ENCODE measurements around the gene TBX1. TPM values are rescaled to one million over a fixed set of nuclear protein-coding genes. Genes with fewer than 3 reads are reported as not detected.

The TBX1 gene
- total RNA-seq, 4 donors from 2014 or later: 1.4 to 2.5 (median 1.8) TPM

- H3K27ac ChIP-seq (replicated peaks in 1 of 4): no peak overlapping the region
- H3K4me3 ChIP-seq: peak overlapping the region; percentile 40 to 49 (median 46)
- no peaks in the 10 kb centered on the region for H3K9me3 ChIP-seq
- DNase-seq (ENCODE audit: extremely low spot score): no peak
- 20% methylated on average over 15 of the region's 35 CpGs for WGBS
- H3K27me3 ChIP-seq: peaks cover 0 to 99% (median 43%) of the 10 kb centered on the region in 4 donors
- H3K4me1 ChIP-seq: peaks cover 17 to 32% (median 32%) of the 10 kb centered on the region in 4 donors
- no peaks in the 10 kb centered on the region for H3K36me3 ChIP-seq
- TF ChIP-seq CTCF (IDR thresholded peaks at IDR 0.05) (no peak), POLR2A (IDR thresholded peaks at IDR 0.05; ENCODE audit: low read depth) (no peak), POLR2AphosphoS5 (IDR thresholded peaks at IDR 0.05) (peak in 1 of 2 donors; percentile 26), EP300 (IDR thresholded peaks at IDR 0.05) (no peak)
- intact Hi-C loops (cut with DNase I): loop anchor here (10.0 kb wide), 1 partner anchor 77 kb away; no protein-coding TSS in a partner anchor
Measured at GRCh38 chr22:19767427-19768341, 7.1 kb downstream of the TBX1 start.

GRCh38 chr22:19769393-19769715 is 8.8 kb downstream of the TBX1 start:
- Histone ChIP-seq H3K4me3 (no peak overlapping the region), H3K36me3 (no peaks in the 10 kb centered on the region), H3K9me3 (no peaks in the 10 kb centered on the region), H3K27me3 (peaks cover 0 to 99% (median 35%) of the 10 kb centered on the region in 4 donors), H3K27ac (replicated peaks in 1 of 4) (no peak overlapping the region), H3K4me1 (peaks cover 20 to 37% (median 33%) of the 10 kb centered on the region in 4 donors)
- no peak for DNase-seq (ENCODE audit: extremely low spot score)
- intact Hi-C loops (cut with DNase I): loop anchor here (10.0 kb wide), 1 partner anchor 75 kb away; no protein-coding TSS in a partner anchor
- WGBS: 96% methylated on average over 11 of the region's 12 CpGs
- TF ChIP-seq POLR2AphosphoS5 (IDR thresholded peaks at IDR 0.05) (no peak), CTCF (IDR thresholded peaks at IDR 0.05) (no peak), POLR2A (IDR thresholded peaks at IDR 0.05; ENCODE audit: low read depth) (no peak), EP300 (IDR thresholded peaks at IDR 0.05) (no peak)

GRCh38 chr22:19770349-19771220 is 10.0 kb downstream of the TBX1 start:
- intact Hi-C loops (cut with DNase I): no loop called here
- Histone ChIP-seq H3K4me3 (no peak overlapping the region), H3K4me1 (peaks cover 20 to 34% (median 29%) of the 10 kb centered on the region in 4 donors), H3K36me3 (no peaks in the 10 kb centered on the region), H3K9me3 (no peaks in the 10 kb centered on the region), H3K27ac (replicated peaks in 1 of 4) (no peak overlapping the region), H3K27me3 (peaks cover 0 to 99% (median 25%) of the 10 kb centered on the region in 4 donors)
- no peak for TF ChIP-seq EP300 (IDR thresholded peaks at IDR 0.05)
- no peak for TF ChIP-seq CTCF (IDR thresholded peaks at IDR 0.05)
- no peak for TF ChIP-seq POLR2AphosphoS5 (IDR thresholded peaks at IDR 0.05)
- 90% methylated on average over 21 of the region's 25 CpGs for WGBS
- no peak for DNase-seq (ENCODE audit: extremely low spot score)

GRCh38 chr22:19772422-19772672 is 11.8 kb downstream of the TBX1 start:
- no peaks in the 10 kb centered on the region for H3K9me3 ChIP-seq
- no peak overlapping the region for H3K27ac ChIP-seq (replicated peaks in 1 of 4)
- peaks cover 12 to 18% (median 14%) of the 10 kb centered on the region in 4 donors for H3K4me1 ChIP-seq
- peaks cover 0 to 98% (median 15%) of the 10 kb centered on the region in 4 donors for H3K27me3 ChIP-seq
- WGBS: 82% methylated on average over 4 of the region's 4 CpGs
- DNase-seq (ENCODE audit: extremely low spot score): no peak
- no peaks in the 10 kb centered on the region for H3K36me3 ChIP-seq
- TF ChIP-seq EP300 (IDR thresholded peaks at IDR 0.05) (no peak), CTCF (IDR thresholded peaks at IDR 0.05) (no peak), POLR2AphosphoS5 (IDR thresholded peaks at IDR 0.05) (no peak), POLR2A (IDR thresholded peaks at IDR 0.05; ENCODE audit: low read depth) (no peak)
- intact Hi-C loops (cut with DNase I): no loop called here
- H3K4me3 ChIP-seq: no peak overlapping the region
